Right lobe of liver (tissue), 4 donors: ENCODE data around the gene TRH.
"Not testable (repeated sequence)": the region's sequence is repeated elsewhere in the genome, so short reads cannot be mapped to it uniquely, and the experiment has no call there.

ENCODE experiments used
- POLR2A ChIP-seq: fragments of 450-650 bp; IDR thresholded peaks from one replicate; pipeline ENCODE4 v1.6.1; 2017; ENCODE audit warnings: antibody characterized with exemption, mild to moderate bottlenecking
- TF ChIP-seq, protein P1 (sequence below), 4 donors: fragments of 200-600 bp in 3 of 4; fragments of 450-650 bp in 1 of 4; IDR thresholded peaks; one replicate each; pipeline versions ENCODE4 v1.5.1 to v1.8.0; 2016 to 2022; ENCODE audit warnings: antibody characterized with exemption in 4 of 4, mild to moderate bottlenecking in 2 of 4
- donor health status: DM: no; HTN: no; CAD: no.
- donor health status: DM: no; HTN: no; CAD: no.
- donor health status: DM: no; HTN: yes; CAD: no.

DNA sequence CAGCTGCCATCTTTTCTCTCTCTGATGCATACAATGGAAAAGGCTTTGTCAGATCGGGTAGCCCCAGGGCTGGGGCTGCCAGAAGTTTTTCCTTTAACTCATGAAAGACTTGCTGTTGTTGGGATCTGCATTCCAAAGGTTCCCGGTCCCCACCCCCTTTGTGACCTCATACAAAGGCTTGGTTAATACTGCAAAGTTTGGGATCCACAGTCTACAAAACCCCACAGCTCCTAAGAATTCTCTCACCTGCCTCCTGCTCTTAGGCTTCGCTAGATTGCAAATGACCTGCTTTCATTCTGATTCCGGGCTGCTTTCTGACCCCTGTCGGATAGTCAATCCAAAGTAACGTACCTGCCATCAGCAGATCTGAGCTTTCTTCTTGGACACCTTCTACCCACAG lies 52.9 kb downstream of the TRH start:
- TF ChIP-seq, protein P1, sequence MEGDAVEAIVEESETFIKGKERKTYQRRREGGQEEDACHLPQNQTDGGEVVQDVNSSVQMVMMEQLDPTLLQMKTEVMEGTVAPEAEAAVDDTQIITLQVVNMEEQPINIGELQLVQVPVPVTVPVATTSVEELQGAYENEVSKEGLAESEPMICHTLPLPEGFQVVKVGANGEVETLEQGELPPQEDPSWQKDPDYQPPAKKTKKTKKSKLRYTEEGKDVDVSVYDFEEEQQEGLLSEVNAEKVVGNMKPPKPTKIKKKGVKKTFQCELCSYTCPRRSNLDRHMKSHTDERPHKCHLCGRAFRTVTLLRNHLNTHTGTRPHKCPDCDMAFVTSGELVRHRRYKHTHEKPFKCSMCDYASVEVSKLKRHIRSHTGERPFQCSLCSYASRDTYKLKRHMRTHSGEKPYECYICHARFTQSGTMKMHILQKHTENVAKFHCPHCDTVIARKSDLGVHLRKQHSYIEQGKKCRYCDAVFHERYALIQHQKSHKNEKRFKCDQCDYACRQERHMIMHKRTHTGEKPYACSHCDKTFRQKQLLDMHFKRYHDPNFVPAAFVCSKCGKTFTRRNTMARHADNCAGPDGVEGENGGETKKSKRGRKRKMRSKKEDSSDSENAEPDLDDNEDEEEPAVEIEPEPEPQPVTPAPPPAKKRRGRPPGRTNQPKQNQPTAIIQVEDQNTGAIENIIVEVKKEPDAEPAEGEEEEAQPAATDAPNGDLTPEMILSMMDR (IDR thresholded peaks at IDR 0.05): not testable (repeated sequence)
- TF ChIP-seq POLR2A: not testable (repeated sequence)
